OCI-LY1 (cell line): ENCODE data around the gene SWAP70.

Experiments
- EZH2 ChIP-seq: fragments of 200-600 bp; sonication (generic), shearing (Covaris generic); IDR thresholded peaks from 2 replicates; pipeline ENCODE4 v1.8.0; 2017; ENCODE audit warnings: borderline replicate concordance, mixed run types, mild to moderate bottlenecking, antibody characterized with exemption, low read length, moderate library complexity, mixed read lengths
- TF ChIP-seq, protein P1 (sequence below): fragments of 200-600 bp; sonication (generic), shearing (Covaris generic); IDR thresholded peaks from 2 replicates; pipeline ENCODE4 v1.5.1; 2017; ENCODE audit warnings: mild to moderate bottlenecking, antibody characterized with exemption, low read length, moderate library complexity, mixed read lengths

DNA sequence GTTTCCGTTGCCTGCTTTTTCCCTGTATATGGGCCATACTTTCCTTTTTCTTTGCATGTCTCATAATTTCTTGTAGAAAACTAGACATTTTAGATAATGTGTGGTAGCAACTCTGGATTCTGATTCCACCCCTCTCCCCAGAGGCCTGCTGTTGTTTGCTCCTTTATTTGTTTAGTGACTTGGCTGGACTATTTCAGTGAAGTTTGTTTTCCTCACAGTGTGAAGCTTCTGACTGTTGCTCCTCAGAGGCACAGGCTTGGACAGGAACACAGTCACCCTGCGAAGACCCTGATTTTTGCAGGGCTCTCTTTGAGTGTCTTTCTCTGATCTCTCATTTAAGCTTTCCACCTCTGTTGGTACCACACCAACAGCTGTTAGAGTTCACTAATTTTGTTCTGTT lies 72.5 kb downstream of the SWAP70 start:
- TF ChIP-seq, protein P1, sequence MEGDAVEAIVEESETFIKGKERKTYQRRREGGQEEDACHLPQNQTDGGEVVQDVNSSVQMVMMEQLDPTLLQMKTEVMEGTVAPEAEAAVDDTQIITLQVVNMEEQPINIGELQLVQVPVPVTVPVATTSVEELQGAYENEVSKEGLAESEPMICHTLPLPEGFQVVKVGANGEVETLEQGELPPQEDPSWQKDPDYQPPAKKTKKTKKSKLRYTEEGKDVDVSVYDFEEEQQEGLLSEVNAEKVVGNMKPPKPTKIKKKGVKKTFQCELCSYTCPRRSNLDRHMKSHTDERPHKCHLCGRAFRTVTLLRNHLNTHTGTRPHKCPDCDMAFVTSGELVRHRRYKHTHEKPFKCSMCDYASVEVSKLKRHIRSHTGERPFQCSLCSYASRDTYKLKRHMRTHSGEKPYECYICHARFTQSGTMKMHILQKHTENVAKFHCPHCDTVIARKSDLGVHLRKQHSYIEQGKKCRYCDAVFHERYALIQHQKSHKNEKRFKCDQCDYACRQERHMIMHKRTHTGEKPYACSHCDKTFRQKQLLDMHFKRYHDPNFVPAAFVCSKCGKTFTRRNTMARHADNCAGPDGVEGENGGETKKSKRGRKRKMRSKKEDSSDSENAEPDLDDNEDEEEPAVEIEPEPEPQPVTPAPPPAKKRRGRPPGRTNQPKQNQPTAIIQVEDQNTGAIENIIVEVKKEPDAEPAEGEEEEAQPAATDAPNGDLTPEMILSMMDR: no peak
- no peak for TF ChIP-seq EZH2
